T-helper 22 cell (primary cell): Measurements from ENCODE around the gene C17orf107.
"Not testable (repeated sequence)": the region's sequence is repeated elsewhere in the genome, so short reads cannot be mapped to it uniquely, and the experiment has no call there.

Experiments used
- DNase-seq: peaks from one replicate; pipeline ENCODE4 v3.0.0-alpha.2; 2020; ENCODE audit warnings: low read depth

The C17orf107 gene

DNA sequence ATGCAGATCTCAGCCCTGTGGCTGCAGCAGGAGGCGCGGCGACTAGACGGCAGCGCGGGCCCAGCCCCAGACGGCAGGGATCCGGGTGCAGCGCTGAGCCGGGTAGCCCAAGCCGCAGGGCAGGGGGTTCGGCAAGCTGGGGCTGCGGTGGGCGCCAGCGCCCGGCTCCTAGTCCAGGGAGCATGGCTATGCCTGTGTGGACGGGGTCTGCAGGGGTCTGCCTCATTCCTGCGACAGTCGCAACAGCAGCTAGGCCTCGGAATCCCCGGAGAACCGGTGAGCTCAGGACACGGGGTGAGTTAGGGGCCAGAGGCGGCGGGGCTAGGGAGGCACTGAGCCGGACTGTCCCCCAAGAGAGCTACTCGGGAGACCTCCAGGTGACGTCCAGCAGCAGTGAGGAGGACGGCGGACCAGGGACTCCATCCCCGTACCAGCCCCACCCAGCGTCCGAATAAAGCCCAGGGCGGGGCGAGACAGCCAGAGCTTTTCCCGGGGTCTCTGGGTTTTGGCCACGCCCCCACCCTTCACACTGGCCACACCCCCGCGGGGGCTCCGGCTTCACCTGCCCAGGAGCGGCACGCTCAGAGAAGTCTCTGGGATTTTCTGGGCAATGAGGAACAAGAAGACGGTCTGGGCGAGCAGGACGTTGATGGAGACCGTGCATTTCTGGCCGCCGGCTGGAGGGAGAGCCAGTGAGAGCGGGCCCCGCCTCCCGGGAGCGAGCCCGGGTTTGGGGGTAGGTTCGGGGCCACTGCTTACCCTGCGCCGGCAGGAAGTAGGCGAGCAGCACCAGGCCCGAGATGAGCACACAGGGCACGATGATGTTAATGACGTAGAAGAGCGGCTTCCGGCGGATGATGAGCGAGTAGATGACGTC is 1.1 kb downstream of the C17orf107 start:
- DNase-seq = peak; percentile 59

DNA sequence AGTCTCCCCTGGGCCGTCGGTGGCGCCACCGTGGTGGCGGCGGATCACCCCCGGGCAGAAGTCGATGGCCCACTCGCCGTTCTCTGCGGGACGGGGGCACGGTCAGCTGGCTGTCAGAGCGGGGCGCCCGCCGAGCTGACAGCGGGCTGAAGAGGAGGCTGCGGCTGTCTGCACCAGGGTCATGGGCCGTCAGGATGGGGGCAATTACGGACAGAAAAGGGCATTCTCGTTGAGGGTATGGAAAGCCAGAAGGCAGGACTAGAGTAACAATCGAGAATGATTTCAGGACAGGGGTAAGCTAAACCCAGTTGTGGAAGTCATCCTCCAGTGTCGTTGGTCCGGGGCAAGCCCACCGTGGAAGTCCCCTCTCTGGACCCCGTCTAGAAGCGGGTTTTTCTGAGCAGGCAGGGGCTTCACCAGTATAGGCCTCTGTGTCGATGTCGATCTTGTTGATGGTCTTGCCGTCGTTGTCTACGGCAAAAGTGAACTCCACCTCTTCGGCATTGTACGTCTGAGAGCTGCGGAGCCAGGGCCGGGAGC is 1.8 kb downstream of the C17orf107 start:
- DNase-seq = no peak

- DNase-seq = no peak
Observed at GRCh38 chr17:4901648-4902344, 2.5 kb downstream of the C17orf107 start.

GRCh38 chr17:4902540-4902939 is 3.2 kb downstream of the C17orf107 start:
- no peak for DNase-seq

DNA sequence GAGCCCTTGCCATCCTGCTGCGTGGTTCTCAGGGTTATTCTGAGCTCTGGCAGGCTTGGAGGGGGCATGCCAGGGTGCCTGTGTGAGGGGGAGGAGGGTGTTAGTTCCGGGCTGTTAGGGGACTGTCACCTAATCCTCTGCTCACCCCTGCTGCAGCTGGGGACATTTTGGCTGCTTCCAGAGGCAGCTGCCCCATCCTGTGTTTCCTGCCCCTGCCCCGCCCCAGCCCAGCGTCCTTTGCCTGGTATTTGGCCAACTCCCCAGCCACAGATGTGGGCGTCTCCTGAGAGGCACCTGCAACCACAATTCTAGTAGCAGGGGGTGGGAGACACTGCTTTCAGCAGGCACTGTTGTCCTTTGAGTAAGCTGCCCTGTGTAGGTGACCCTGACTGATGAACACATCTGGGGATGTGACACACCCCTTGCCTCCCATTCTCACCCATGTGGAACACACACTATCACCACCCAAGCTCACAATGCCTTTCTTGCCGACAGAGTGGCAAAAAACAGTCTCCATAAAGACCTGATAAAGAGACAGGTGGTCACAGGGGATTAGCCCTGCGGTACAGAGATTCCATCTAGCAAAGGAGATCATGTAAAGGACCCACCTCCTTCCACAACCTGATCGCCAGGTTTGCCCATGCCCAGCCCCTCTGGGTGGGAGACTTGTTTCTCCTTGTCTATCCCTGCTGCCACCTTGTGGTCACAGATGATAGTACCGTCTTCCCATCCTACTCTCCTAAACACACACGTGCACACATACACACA is 3.9 kb downstream of the C17orf107 start, which contains the start of gene CHRNE:
TSS of gene CHRNE (minus strand) at position 48 of the 768 bp plus-strand sequence. CDS start at position 13, 35 bp downstream.
- peak; percentile 59 for DNase-seq

DNA sequence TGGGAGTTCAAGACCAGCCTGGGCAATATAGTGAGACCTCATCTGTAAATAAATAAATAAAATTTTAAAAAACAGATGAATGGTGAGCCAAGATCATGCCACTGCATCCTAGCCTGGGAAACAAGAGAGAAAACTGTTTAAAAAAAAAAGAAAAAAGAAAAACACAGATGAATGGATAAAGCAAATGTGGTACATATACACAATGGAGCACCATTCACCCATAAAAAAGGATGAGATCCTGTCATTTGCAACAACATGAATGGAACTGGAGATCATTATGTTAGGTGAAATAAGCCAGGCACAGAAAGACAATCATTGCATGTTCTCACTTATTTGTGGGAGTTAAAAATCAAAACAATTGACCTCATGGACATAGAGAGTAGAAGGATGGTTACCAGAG is 7.3 kb downstream of the C17orf107 start:
- DNase-seq = not testable (repeated sequence)

DNA sequence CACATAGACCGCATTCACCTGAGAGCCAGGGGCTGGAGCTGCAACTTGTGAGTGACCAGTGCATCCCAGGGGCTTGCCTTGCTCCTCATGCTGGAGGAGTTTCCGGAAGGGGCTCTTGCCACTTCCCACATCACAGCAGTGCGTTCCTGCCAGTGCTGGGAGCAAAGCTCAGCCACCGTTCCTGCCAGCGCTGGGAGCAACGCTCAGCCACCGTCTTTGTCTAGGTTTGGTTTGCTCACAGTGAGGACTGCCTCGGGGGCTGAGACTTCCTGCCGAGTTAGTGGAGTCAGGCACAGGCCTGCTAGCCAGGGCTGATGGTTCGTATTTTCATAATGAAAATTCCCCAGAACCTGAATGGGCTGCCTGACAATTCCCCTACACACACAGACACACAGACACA is 9.0 kb downstream of the C17orf107 start:
- DNase-seq = no peak

DNA sequence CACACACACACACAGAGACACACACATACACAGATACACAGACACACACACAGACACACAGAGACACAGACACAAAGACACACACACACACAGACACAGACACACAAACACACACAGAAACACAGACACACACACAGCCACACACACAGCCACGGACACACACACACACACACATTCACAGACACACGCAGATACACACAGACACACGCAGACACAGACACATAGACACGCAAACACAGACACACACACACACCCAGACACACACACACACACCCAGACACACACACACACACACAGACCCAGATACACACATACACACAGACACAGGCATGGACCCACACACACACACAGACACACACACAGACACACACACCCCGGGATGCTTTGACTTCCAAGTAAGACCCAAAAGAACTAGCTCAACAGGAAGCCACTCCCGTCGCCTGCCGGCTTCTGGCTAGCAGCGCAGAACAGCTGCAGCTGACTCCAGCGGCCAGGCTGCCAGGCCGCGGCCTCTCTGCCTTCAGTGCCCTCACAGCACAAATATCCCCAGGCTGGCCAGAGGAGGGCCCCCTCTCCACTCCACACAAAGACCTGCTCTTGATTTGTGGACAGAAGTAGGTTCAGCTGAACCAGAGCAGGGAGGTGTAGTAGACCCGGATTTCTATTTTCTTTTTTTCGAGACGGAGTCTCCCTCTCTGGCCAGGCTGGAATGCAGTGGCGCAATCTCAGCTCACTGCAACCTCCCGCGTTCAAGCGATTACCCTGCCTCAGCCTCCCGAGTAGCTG is 9.6 kb downstream of the C17orf107 start:
- DNase-seq = peak; percentile 41

DNA sequence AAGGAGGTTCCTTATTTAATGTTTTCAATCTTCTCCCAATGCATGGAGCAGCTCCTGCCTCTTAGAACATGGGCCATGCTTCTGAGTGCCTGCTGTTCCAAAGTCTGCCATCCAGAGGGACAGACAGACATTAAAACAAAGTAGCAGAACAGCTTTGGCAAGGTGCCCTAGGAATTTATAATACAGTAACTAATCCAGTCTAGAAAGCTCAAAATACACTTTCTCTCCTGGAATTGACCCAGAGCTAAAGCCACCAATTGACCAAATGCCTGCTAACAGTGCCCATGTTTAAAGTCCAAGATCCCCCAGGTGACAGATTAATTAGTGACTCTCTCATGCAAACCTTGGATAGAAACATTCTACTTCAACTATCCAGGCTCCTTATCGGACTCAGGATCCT is 14.7 kb downstream of the C17orf107 start:
- DNase-seq = no peak

GRCh38 chr17:4914551-4914950 is 15.2 kb downstream of the C17orf107 start:
- not testable (repeated sequence) for DNase-seq

DNA sequence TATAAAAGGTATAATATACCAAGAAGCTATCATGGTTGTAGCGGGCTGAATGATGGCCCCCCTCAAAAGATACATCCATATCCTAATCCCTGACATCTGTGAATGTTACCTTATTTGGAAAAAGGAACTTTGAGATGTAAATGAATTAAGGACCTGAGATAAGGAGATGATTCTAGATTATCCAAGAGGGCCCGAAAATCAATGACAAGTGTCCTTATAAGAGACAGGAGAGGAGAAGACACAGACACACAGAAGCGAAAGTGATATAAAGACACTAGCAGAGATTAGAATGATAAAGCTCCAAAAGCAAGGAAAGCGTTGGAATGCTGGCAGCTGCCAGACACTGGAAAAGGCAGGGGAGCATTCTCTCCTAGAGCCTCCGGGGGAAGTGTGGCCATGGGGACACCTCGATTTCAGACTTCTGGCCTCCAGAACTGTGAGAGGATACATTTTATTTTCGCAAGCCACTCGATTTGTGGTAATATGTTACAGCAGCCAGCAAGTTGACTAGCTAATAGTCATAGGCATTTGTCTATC is 20.2 kb downstream of the C17orf107 start:
- DNase-seq = no peak

DNA sequence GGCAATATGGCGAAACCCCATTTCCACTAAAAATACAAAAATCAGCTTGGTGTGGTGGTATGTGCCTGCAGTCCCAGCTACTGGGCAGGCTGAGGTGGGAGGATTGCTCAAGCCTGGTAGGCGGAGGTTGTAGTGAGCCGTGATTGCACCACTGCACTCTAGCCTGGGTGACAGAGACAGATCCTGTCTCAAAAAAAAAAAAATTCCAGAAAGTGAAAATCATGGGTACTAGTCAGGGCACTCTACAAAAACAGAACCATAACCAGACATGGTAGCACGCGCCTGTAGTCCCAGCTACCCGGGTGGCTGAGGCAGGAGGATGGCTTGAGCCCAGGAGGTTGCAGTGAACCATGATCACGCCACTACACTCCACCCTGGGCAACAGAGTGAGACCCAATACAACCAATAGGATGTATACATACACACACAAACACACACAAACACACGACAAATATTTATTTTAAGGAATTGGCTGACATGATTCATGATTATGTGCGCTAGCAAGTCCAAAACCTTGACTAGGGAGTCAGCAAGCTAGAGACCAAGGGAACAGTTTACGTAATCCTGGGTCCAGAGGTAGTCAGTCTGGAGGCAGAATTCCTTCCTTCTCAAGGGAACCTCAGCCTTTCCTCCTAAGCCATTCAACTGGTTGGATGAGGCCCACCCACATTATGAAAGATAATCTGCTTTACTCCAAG is 21.2 kb downstream of the C17orf107 start:
- no peak for DNase-seq

DNA sequence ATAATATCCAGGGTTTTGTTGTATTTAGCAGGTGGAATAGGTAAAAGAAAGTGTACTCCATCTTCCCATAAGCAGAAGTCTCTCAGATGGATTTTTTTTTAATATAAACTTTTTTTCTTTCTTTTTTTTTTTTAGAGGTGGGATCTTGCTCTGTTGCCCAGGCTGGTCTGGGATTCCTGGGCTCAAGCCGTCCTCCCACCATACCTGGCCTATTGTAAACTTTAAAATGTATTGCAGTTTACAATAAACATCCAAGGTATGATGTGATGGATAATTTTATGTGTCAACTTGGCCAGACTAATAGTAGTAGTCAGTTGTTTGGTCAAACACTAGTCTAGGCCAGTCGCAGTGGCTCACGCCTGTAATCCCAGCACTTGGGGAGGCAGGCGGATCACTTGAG is 22.0 kb downstream of the C17orf107 start:
- no peak for DNase-seq

DNA sequence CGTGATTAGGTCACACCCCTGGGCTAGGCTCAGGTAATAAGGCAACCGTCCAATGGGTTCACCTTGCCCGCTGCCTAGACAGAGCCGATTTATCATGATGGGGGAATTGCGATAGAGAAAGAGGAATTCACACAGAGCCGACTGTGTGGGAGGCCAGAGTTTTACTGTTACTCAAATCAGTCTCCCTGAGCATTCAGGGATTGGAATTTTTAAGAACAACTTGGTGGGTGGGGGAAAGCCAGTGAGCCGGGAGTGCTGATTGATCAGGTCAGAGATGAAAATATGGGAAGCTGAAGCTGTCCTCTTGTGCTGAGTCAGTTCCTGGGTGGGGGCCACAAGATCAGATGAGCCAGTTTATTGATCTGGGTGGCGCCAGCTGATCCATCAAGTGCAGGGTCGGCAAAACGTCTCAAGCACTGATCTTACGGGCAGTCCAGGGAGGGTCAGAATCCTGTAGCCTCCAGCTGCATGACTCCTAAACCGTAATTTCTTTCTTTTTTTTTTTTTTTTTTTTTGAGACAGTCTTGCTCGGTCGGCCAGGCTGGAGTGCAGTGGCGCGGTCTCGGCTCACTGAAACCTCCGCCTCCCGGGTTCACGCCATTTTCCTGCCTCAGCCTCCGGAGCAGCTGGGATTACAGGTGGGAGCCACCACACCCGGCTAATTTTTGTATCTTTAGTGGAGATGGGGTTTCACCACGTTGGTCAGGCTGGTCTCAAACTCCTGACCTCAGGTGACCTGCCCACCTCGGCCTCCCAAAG is 27.4 kb downstream of the C17orf107 start:
- not testable (repeated sequence) for DNase-seq

GRCh38 chr17:4928881-4929280 is 29.5 kb downstream of the C17orf107 start:
- DNase-seq = no peak

DNA sequence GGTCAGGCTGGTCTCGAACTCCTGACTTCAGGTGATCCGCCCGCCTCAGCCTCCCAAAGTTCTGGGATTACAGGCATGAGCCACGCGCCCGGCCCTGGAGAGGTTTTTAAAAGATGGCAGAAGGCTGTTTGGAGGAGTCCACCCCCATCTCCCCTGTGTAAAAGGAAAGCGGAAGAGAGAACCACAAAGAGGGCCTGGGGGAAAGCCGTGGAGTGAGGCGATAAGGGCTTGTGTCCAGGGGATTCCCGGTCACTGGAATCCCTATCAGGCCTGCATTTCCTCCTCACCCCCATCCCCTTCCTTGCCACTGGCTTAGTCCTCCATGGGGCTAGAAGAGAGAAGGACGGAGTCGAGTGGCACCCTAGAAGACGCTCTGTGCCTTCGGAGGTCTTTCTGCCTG is 32.6 kb downstream of the C17orf107 start, which contains the start of gene GP1BA:
TSS of gene GP1BA (plus strand) at position 315 of the 400 bp plus-strand sequence. CDS start 328 bp downstream, outside the sequence.
- DNase-seq = no peak

- no peak for DNase-seq
Observed at GRCh38 chr17:4932756-4933155, 33.4 kb downstream of the C17orf107 start.

DNA sequence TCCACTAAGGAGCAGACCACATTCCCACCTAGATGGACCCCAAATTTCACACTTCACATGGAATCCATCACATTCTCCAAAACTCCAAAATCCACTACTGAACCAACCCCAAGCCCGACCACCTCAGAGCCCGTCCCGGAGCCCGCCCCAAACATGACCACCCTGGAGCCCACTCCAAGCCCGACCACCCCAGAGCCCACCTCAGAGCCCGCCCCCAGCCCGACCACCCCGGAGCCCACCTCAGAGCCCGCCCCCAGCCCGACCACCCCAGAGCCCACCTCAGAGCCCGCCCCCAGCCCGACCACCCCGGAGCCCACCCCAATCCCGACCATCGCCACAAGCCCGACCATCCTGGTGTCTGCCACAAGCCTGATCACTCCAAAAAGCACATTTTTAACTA is 34.3 kb downstream of the C17orf107 start:
- no peak for DNase-seq

DNA sequence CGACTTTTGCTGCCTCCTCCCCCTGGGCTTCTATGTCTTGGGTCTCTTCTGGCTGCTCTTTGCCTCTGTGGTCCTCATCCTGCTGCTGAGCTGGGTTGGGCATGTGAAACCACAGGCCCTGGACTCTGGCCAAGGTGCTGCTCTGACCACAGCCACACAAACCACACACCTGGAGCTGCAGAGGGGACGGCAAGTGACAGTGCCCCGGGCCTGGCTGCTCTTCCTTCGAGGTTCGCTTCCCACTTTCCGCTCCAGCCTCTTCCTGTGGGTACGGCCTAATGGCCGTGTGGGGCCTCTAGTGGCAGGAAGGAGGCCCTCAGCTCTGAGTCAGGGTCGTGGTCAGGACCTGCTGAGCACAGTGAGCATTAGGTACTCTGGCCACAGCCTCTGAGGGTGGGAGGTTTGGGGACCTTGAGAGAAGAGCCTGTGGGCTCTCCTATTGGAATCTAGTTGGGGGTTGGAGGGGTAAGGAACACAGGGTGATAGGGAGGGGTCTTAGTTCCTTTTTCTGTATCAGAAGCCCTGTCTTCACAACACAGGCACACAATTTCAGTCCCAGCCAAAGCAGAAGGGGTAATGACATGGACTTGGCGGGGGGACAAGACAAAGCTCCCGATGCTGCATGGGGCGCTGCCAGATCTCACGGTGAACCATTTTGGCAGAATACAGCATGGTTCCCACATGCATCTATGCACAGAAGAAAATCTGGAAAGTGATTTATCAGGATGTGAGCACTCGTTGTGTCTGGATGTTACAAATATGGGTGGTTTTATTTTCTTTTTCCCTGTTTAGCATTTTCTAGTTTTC is 35.0 kb downstream of the C17orf107 start:
- DNase-seq = no peak
